ENCODE data around the gene TTLL7. TPM values are rescaled to one million over a fixed set of nuclear protein-coding genes. Genes with fewer than 3 reads are reported as not detected.
A peak's percentile ranks its signal among the peaks of the same experiment; 100 is the strongest.

Gene TTLL7
- total RNA-seq, 2 donors from 2014 or later = 24.7 to 26.6 TPM

DNA sequence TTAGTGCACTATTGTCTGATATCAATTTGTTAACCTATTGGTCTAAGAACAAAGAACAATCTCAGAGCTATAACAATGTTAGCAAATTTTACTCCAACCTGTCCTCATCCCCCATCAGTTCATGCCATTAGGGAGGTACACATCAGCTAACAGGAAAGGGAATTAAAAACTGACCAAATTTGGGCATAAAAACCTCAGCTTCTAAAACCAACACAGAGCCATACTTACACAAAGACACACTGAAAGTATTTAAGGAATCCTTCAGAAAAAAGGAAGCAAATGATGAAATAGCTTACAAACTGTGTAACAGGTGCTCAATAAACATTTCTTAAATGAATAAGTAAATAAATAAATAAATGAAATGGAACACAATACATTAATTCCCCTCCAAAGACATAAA, 89.2 kb downstream of the TTLL7 start:
- DNase-seq (ENCODE audit: low spot score) = no peak
- H3K9me3 ChIP-seq = no peaks in the 10 kb centered on the region
- intact Hi-C loops (cut with DNase I) = no loop called here
- H3K36me3 ChIP-seq = no peaks in the 10 kb centered on the region
- no peaks in the 10 kb centered on the region for H3K27me3 ChIP-seq (replicated peaks; ENCODE audit: insufficient read depth)
- no peak overlapping the region for H3K27ac ChIP-seq
- H3K4me3 ChIP-seq = no peak overlapping the region
- H3K4me1 ChIP-seq (replicated peaks) = no peaks in the 10 kb centered on the region
- TF ChIP-seq POLR2AphosphoS5 (IDR thresholded peaks at IDR 0.05) (no peak), POLR2A (IDR thresholded peaks at IDR 0.05) (no peak)
- TF ChIP-seq, protein P1, sequence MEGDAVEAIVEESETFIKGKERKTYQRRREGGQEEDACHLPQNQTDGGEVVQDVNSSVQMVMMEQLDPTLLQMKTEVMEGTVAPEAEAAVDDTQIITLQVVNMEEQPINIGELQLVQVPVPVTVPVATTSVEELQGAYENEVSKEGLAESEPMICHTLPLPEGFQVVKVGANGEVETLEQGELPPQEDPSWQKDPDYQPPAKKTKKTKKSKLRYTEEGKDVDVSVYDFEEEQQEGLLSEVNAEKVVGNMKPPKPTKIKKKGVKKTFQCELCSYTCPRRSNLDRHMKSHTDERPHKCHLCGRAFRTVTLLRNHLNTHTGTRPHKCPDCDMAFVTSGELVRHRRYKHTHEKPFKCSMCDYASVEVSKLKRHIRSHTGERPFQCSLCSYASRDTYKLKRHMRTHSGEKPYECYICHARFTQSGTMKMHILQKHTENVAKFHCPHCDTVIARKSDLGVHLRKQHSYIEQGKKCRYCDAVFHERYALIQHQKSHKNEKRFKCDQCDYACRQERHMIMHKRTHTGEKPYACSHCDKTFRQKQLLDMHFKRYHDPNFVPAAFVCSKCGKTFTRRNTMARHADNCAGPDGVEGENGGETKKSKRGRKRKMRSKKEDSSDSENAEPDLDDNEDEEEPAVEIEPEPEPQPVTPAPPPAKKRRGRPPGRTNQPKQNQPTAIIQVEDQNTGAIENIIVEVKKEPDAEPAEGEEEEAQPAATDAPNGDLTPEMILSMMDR (IDR thresholded peaks at IDR 0.05) = no peak

DNA sequence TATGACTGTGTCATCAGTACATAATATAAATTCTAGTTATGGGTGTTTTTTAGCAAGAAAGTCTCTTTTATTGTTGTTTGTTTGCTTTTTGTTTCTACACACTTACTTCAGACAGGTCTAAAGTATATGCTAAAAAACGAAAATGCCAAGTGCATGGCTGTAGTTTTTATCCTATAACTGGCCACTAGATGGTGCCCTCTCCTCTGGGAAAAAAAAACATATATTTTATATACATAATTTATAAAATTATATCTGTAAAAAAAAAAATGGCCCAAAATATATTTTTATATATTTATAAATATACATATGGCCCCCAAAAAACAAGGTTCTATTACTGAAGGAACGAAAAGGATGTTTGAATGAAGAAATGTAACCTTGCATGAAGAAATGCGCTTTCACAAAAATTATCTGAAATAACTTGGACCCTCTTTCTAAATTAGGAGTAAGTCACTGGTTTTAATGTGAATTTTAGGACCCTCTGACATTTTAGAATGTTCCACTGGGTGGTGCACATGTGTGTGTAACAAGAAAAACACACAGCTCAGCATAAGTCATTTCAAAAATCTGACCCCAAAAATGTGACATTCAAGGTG, 93.5 kb downstream of the TTLL7 start:
- H3K4me3 ChIP-seq = no peak overlapping the region
- no peak overlapping the region for H3K27ac ChIP-seq
- no peak for TF ChIP-seq POLR2AphosphoS5 (IDR thresholded peaks at IDR 0.05)
- no peak for TF ChIP-seq POLR2A (IDR thresholded peaks at IDR 0.05)
- TF ChIP-seq, protein P1 (IDR thresholded peaks at IDR 0.05) = peak in 3 of 4 experiments; percentile 48 to 55 (median 50)
- no peak for DNase-seq (ENCODE audit: low spot score)
- H3K27me3 ChIP-seq (replicated peaks; ENCODE audit: insufficient read depth) = no peaks in the 10 kb centered on the region
- H3K9me3 ChIP-seq = no peaks in the 10 kb centered on the region
- 50% methylated on average over 3 of the region's 3 CpGs for WGBS
- intact Hi-C loops (cut with DNase I) = no loop called here
- H3K36me3 ChIP-seq = no peaks in the 10 kb centered on the region
- no peaks in the 10 kb centered on the region for H3K4me1 ChIP-seq (replicated peaks)

DNA sequence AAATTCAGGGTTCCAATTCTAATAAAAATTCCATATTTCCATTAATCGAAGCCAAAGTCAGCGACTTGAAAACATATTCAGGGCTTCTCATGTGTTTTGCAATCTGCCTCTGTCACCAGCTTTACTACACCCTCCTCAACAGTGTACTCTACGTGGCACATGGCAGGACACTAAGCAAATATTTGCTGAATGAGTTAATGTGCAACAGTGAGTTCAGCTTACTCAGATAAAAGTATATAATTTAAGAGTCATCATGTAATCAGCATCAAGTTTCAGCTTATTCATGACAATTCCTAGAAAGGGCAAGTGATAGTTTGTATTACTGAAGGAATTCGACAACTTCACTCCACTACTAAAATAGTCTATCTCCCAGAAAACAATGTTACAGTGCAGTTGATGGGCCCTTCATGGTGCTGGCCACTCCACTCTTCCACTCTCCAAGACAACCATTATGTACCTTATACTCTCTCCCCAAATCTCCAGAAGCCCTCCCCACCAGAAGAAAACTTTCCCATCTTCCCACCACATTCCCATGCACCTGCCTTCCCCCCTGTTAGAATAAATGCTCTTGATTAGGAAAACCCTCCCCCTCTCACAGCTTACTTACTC, 97.3 kb downstream of the TTLL7 start:
- intact Hi-C loops (cut with DNase I) = no loop called here
- Histone ChIP-seq H3K4me3 (no peak overlapping the region), H3K27ac (no peak overlapping the region), H3K27me3 (replicated peaks; ENCODE audit: insufficient read depth) (no peaks in the 10 kb centered on the region), H3K36me3 (no peaks in the 10 kb centered on the region), H3K9me3 (no peaks in the 10 kb centered on the region), H3K4me1 (replicated peaks) (no peaks in the 10 kb centered on the region)
- WGBS = 62% methylated on average over 4 of the region's 4 CpGs
- peak; percentile 55 for DNase-seq (ENCODE audit: low spot score)
- TF ChIP-seq, protein P1 (IDR thresholded peaks at IDR 0.05) = no peak
- no peak for TF ChIP-seq POLR2A (IDR thresholded peaks at IDR 0.05)
- peak; percentile 66 for TF ChIP-seq POLR2AphosphoS5 (IDR thresholded peaks at IDR 0.05)

DNA sequence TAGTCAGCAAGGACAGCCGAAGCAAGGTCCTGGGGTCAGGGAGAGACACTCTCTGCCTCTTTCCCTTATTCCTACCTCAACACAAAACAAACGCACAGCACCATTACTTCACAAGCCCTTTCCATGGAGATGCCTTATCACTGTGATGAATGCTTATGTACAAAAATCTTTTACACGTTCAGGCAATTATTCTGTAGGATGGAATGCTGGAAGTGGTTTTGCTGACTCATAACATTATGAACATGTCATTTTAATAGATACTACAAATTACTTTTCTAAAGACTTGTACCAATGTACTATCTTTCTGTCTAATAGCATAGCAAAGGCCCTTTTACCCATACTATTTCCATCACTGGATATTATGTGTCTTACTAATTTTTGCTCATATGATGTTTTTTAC, 98.4 kb downstream of the TTLL7 start:
- whole genome bisulfite sequencing = 76% methylated on average over 3 of the region's 3 CpGs
- DNase-seq (ENCODE audit: low spot score) = no peak
- Histone ChIP-seq H3K4me1 (replicated peaks) (no peaks in the 10 kb centered on the region), H3K36me3 (no peaks in the 10 kb centered on the region), H3K4me3 (no peak overlapping the region), H3K9me3 (no peaks in the 10 kb centered on the region), H3K27me3 (replicated peaks; ENCODE audit: insufficient read depth) (no peaks in the 10 kb centered on the region), H3K27ac (no peak overlapping the region)
- intact Hi-C loops (cut with DNase I) = no loop called here
- TF ChIP-seq POLR2A (IDR thresholded peaks at IDR 0.05) (no peak), POLR2AphosphoS5 (IDR thresholded peaks at IDR 0.05) (no peak)
- TF ChIP-seq, protein P1 (IDR thresholded peaks at IDR 0.05) = no peak

DNA sequence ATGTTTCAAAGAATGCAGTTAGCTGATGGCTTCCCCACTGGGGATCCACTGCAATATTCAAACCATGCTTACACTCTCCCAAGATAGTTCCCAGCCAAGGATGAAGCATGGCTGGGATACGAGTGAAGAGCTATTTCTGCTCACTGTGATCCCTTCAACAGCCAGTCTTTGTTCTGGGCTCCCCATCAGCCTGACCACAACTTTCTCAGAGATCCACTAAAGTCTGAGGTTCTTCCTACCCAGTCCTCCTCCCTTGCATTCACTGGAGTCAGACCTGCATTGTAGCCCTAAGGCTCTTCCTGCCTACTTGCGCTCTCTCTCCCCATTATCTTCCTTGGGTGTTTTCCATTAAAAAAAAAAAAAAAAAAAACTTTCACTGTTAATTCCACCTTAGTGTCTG, 101.4 kb downstream of the TTLL7 start:
- Histone ChIP-seq H3K4me1 (replicated peaks) (no peaks in the 10 kb centered on the region), H3K27me3 (replicated peaks; ENCODE audit: insufficient read depth) (no peaks in the 10 kb centered on the region), H3K36me3 (no peaks in the 10 kb centered on the region), H3K4me3 (no peak overlapping the region), H3K27ac (no peak overlapping the region), H3K9me3 (no peaks in the 10 kb centered on the region)
- no peak for DNase-seq (ENCODE audit: low spot score)
- no peak for TF ChIP-seq POLR2A (IDR thresholded peaks at IDR 0.05)
- TF ChIP-seq, protein P1 (IDR thresholded peaks at IDR 0.05) = no peak
- no peak for TF ChIP-seq POLR2AphosphoS5 (IDR thresholded peaks at IDR 0.05)
- 92% methylated on average over 2 of the region's 2 CpGs for WGBS
- intact Hi-C loops (cut with DNase I) = no loop called here

Measured in prostate gland (tissue), 2 donors.